ENCODE data around the gene BRD7.
A peak's percentile ranks its signal among the peaks of the same experiment; 100 is the strongest.

DNA sequence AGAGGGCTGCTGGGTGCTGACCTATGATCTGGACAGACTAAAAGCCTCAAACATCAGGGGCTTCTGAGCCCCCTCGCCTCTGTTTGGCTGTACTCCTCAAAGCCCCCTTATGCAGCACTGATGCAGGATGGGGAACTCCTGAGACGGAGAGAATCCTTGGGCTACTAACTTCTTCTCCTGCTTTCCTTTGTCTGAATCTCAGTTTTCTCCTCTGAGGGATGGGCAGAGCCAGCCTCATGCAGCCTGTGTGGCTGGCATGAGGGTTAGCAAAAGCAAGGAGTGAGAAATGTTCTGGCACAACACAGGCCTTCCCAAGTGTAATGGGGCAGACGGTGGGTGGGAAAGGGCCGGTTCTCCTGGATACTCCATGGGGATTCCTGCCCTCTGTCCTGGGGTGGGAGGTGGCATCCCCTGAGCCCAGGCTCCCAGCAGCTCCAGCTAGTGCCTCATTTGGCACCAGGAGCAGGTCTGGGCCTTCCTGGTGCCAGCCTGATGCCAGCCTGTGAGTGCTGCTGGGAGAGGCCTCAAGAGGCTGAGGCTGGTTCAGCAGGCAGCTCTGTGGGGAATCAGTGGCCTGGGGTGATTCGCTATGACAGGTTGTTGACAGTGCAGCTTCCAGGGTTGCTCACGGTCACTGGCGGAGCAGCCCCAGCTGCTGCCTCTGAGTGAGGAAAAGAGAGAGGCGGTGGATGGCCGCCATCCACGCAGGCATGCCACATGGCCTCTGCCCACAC is 4.0 kb upstream of the BRD7 start:
- TF ChIP-seq EZH2 (IDR thresholded peaks at IDR 0.05; ENCODE audit: borderline replicate concordance, low read length) = no peak
- TF ChIP-seq, protein P1, sequence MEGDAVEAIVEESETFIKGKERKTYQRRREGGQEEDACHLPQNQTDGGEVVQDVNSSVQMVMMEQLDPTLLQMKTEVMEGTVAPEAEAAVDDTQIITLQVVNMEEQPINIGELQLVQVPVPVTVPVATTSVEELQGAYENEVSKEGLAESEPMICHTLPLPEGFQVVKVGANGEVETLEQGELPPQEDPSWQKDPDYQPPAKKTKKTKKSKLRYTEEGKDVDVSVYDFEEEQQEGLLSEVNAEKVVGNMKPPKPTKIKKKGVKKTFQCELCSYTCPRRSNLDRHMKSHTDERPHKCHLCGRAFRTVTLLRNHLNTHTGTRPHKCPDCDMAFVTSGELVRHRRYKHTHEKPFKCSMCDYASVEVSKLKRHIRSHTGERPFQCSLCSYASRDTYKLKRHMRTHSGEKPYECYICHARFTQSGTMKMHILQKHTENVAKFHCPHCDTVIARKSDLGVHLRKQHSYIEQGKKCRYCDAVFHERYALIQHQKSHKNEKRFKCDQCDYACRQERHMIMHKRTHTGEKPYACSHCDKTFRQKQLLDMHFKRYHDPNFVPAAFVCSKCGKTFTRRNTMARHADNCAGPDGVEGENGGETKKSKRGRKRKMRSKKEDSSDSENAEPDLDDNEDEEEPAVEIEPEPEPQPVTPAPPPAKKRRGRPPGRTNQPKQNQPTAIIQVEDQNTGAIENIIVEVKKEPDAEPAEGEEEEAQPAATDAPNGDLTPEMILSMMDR (conservative IDR thresholded peaks at IDR 0.05 in 1 of 2, IDR thresholded peaks at IDR 0.05 in 1 of 2; ENCODE audit: extremely low read depth in 1 of 2, insufficient read depth in 1 of 2, low read depth in 1 of 2, low read length in 2 of 2) = peak; percentile 5 to 31

Measured in mammary epithelial cell (primary cell).